Progenitor cell of endocrine pancreas (in vitro differentiated cells): ENCODE measurements around the gene GFPT1. TPM values are rescaled to one million over a fixed set of nuclear protein-coding genes. Genes with fewer than 3 reads are reported as not detected.

ENCODE experiments used
- DNase-seq: peaks from one replicate; pipeline ENCODE4 v3.0.0; 2021; ENCODE audit warnings: low spot score; ENCODE audit not compliant: unreplicated experiment
- H3K27ac Mint-ChIP-seq: 2 replicates; pipeline ENCODE4 v1.8.0; 2021; ENCODE audit warnings: mild to moderate bottlenecking, moderate library complexity, mixed read lengths
- H3K27me3 Mint-ChIP-seq: 2 replicates; pipeline ENCODE4 v1.8.0; 2021; ENCODE audit warnings: mixed read lengths
- H3K36me3 Mint-ChIP-seq: 2 replicates; pipeline ENCODE4 v1.8.0; 2022; ENCODE audit warnings: mixed read lengths; ENCODE audit not compliant: insufficient read depth
- H3K4me1 Mint-ChIP-seq: 2 replicates; pipeline ENCODE4 v1.8.0; 2021; ENCODE audit warnings: low read depth, mixed read lengths
- H3K4me3 Mint-ChIP-seq: 2 replicates; pipeline ENCODE4 v1.8.0; 2021; ENCODE audit warnings: low read depth, mild to moderate bottlenecking, moderate library complexity, mixed read lengths
- H3K9me3 Mint-ChIP-seq: 2 replicates; pipeline ENCODE4 v1.8.0; 2021; ENCODE audit warnings: low read depth, mixed read lengths
- total RNA-seq: library from RNA; stranded (reverse); gene quantifications from 2 replicates; pipeline ENCODE4 v1.2.1, GENCODE V29; 2021
- TF ChIP-seq, protein P1 (sequence below): fragments of 200-600 bp; sonication (generic); IDR thresholded peaks from one replicate; pipeline ENCODE4 v1.5.0; 2021; ENCODE audit warnings: antibody characterized with exemption, mild to moderate bottlenecking; ENCODE audit not compliant: unreplicated experiment

Gene GFPT1
- total RNA-seq, 1 donor from 2014 or later: 51.9 TPM

DNA sequence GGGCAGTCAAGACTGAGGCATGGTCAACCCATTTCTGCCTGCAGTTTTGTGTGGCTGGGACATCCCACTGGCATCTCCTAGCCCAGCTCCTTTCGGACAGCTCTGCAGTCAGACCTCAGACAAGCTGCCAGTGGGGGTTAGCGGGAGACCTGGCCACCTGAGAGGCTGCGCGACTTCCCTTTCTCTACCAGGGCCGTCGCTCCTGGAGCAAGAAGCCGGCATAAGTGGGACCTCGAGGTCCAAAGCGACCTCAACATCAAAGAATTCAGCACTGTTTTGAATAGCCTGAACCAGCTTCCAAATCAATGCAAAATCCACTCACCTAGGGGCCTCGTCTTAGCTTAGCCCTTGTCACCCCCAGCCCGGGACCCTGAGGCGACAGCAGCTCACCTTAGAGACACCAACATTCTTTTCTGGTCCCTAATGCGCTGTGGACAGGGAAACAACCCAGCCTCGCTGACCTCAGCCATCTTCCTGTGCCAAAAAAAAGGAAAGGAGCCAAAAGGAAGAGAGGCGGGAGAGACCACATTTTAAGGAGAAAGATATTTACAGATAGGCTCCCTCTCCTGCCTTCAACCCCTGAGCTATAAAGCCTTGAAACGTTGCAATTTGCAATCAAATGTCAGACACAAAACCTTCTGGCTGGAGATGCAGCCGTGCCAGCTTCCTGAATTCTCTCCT, 81.2 kb downstream of the GFPT1 start:
- DNase-seq: no peak
- peak overlapping the region; percentile 75 for H3K4me3 Mint-ChIP-seq
- peaks cover 9% of the 10 kb centered on the region for H3K4me1 Mint-ChIP-seq
- peaks cover 1% of the 10 kb centered on the region for H3K36me3 Mint-ChIP-seq
- H3K27me3 Mint-ChIP-seq: peaks cover 60% of the 10 kb centered on the region
- TF ChIP-seq, protein P1, sequence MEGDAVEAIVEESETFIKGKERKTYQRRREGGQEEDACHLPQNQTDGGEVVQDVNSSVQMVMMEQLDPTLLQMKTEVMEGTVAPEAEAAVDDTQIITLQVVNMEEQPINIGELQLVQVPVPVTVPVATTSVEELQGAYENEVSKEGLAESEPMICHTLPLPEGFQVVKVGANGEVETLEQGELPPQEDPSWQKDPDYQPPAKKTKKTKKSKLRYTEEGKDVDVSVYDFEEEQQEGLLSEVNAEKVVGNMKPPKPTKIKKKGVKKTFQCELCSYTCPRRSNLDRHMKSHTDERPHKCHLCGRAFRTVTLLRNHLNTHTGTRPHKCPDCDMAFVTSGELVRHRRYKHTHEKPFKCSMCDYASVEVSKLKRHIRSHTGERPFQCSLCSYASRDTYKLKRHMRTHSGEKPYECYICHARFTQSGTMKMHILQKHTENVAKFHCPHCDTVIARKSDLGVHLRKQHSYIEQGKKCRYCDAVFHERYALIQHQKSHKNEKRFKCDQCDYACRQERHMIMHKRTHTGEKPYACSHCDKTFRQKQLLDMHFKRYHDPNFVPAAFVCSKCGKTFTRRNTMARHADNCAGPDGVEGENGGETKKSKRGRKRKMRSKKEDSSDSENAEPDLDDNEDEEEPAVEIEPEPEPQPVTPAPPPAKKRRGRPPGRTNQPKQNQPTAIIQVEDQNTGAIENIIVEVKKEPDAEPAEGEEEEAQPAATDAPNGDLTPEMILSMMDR: no peak
- H3K9me3 Mint-ChIP-seq: no peaks in the 10 kb centered on the region
- no peak overlapping the region for H3K27ac Mint-ChIP-seq

DNA sequence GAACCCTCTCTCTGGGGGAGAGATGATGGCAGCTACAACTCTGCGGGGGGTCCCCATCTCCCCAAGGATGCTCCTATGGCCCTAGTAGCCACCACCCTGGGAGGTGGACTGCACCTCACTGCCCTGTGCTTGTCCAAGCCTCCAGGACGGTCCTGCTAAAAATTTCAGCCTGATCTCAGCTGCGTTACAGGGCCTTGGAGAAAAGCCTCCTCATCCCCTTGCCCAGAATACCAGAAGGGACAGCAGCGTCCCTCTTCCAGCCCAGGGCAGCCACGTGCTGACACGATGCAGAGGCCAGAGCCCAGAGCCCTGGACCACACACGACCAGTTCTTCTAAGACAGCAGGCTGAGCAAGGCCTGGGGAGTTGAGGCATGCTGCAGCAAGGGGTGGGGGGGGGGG, 81.9 kb downstream of the GFPT1 start:
- Mint-ChIP-seq H3K9me3 (no peaks in the 10 kb centered on the region), H3K27ac (no peak overlapping the region), H3K36me3 (peaks cover 1% of the 10 kb centered on the region), H3K27me3 (peaks cover 60% of the 10 kb centered on the region), H3K4me1 (peaks cover 9% of the 10 kb centered on the region), H3K4me3 (no peak overlapping the region)
- TF ChIP-seq, protein P1: no peak
- no peak for DNase-seq

DNA sequence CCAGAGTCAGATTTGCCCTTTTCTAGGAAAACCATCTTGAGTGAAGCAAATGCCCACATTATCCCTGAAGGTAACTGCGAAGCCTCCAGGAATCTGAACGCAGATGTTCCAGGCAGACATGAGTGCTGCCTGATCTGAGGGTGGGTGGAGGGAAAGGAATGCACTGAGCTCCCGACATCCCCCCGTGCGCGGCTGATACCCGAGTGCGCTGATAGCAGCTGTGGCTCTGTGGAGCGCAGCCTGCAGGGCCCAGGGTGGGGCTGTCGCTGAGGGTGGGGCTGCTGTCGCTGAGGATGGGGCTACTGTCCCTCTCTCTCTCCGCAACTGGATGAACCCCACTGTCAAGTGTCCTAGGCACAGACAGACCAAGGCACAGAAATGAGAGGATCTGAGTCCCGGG, 82.4 kb downstream of the GFPT1 start:
- Mint-ChIP-seq H3K27ac (no peak overlapping the region), H3K36me3 (peaks cover 1% of the 10 kb centered on the region), H3K9me3 (no peaks in the 10 kb centered on the region), H3K4me1 (peaks cover 6% of the 10 kb centered on the region), H3K27me3 (peaks cover 60% of the 10 kb centered on the region), H3K4me3 (no peak overlapping the region)
- DNase-seq: no peak
- TF ChIP-seq, protein P1: no peak

DNA sequence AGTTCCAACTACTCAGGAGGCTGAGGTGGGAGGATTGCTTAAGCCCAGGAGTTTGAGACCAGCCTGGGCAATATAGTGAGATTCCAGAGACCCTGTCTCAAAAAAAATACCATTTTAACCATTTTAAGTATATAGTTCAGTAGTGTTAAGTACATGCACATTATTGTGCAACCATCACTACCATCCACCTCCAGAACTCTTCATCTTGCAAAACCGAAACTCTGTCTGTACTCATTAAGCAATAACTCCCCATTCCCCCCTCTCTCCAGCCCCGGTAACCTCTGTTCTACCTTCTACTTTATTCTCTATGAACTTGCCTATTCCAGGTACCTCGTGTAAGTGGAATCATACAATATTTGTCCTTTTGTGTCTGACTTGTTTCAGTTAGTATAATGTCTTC, 86.4 kb downstream of the GFPT1 start:
- no peaks in the 10 kb centered on the region for H3K4me1 Mint-ChIP-seq
- TF ChIP-seq, protein P1: no peak
- H3K36me3 Mint-ChIP-seq: peaks cover 1% of the 10 kb centered on the region
- no peaks in the 10 kb centered on the region for H3K9me3 Mint-ChIP-seq
- DNase-seq: no peak
- no peak overlapping the region for H3K27ac Mint-ChIP-seq
- H3K27me3 Mint-ChIP-seq: peaks cover 35% of the 10 kb centered on the region
- H3K4me3 Mint-ChIP-seq: no peak overlapping the region

DNA sequence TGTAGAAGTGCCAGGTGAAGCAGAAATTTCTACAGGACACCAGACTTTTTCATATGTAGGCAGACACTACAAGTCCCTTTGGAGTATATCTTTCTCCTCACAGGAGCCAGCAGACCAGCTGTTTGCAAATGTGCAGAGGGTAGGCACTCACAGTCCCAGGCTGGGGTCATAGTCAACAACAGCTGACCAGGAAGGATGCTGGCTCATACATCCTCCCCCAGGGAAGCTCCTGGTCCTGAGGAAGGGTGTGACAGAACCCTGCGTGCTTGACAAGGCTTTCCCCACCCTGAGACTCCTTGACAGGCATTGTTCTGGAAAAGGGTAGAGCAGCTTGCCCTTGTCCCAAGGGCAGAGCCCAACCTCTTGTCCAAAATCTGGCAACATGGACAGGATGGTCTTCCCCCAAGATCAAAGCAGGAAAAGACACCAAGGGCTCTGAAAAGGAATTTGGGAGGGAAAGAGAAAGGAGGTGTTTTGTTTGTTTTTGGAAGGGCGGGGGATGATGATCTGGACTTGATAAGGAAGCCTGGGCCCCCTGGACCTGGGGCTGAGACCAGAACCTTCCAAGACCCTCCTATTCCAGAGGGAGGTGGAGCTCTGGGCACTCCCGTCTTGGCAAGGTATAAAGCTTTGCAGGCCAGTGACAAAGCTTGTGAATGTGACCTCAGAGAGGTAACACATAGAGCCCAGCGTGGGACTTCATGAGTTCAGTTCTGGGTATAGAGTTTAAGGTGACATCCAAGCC, 87.1 kb downstream of the GFPT1 start:
- no peak overlapping the region for H3K4me3 Mint-ChIP-seq
- no peak for DNase-seq
- H3K27ac Mint-ChIP-seq: no peak overlapping the region
- no peaks in the 10 kb centered on the region for H3K4me1 Mint-ChIP-seq
- no peaks in the 10 kb centered on the region for H3K9me3 Mint-ChIP-seq
- peaks cover 32% of the 10 kb centered on the region for H3K27me3 Mint-ChIP-seq
- peaks cover 1% of the 10 kb centered on the region for H3K36me3 Mint-ChIP-seq
- TF ChIP-seq, protein P1: no peak
